Measurements from ENCODE around the gene LARGE2. TPM values are rescaled to one million over a fixed set of nuclear protein-coding genes. Genes with fewer than 3 reads are reported as not detected.
A peak's percentile ranks its signal among the peaks of the same experiment; 100 is the strongest.

Gene LARGE2
- total RNA-seq, 8 experiments from 2014 or later: 0.16 to 1.5 (median 0.46) TPM; not detected in 1

DNA sequence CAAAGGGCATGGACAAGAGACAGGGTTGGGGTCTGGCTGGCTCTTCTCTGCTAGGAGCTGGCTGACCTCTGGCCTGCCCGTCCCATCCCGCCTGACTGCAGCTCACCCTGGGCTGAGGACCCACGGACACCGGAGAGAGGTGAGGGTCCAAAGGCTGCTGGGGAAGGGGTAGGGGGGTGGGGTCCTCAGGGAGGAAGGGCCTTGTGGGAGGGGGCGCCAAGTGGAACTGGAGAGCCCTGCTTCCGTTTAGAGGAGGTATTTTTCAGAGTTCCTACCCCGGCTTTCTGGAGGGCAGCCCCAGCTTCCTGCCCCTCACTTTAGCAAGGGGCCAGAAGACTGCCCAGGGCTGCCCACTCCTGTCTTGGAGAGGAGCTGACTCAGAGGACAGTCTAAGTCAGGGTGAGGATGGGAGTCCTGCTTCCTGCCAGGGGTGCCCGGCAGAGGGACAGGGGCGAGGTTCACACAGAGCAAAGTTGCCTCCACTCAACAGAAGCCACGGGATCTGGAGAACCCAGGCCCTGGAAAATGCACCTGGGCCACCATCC, 7.1 kb downstream of the LARGE2 start:
- in situ Hi-C loops (cut with MboI; ENCODE audit: low pct_unique_long_range_greater_than_20kb in 2 of 9, low sequenced_read_pairs in 9 of 9, unreplicated experiment in 9 of 9): no loop called here
- Histone ChIP-seq H3K4me3 (no peak overlapping the region), H3K4me1 (replicated peaks in 1 of 2) (peaks cover 0 to 5% of the 10 kb centered on the region in 2 donors), H3K27ac (no peak overlapping the region)
- ATAC-seq (replicated peaks in 6 of 8): peak in 2 of 8 experiments; percentile 19 to 41
- 20 to 83% (median 60%) methylated on average over 1 of the region's 10 CpGs; no CpG with 5 or more reads in 7 of the 10 experiments for WGBS, 10 experiments

DNA sequence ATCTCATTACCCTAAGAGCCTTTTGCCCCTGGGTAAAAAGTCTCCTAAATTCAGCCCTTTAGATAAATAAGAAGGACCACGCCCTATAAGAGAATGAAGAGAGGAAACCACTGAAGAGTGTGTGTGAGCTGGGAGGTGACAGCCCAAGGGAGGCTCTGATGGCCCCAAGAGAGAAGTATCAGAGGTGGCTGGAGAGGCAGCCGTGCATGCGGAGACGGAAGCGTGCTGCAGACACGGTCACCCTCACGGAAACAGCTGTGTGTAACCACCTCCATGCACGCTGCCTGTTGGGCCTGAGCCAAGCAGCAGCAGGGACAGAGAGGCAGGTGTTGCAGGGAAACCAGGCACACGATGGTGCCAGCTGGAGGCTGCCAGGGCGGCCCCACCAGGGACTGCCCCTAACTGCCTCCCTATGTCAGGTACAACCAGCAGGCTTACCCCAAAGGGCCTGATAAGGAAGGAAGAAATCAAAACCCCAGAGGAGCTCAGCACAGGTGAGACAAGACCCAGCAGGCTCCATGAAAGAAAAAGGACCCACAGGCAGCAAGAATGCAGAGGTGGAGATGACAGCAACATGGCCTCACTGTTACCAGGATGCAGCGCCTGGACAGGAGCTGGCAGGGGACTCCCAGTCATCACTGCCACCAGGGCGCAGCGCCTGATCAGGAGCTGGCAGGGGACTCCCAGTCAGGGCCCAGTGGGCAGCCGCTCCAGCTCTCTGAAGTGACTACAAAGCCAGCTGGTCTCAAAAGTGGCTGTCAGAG, 7.8 kb downstream of the LARGE2 start:
- 75 to 100% (median 90%) methylated on average over 1 to 5 of the region's 14 CpGs; no CpG with 5 or more reads in 4 of the 10 experiments for WGBS, 10 experiments
- Histone ChIP-seq H3K27ac (no peak overlapping the region), H3K4me3 (no peak overlapping the region), H3K4me1 (replicated peaks in 1 of 2) (peaks cover 0 to 5% of the 10 kb centered on the region in 2 donors)
- ATAC-seq (replicated peaks in 6 of 8): peak in 3 of 8 experiments; percentile 45 to 59 (median 49)
- in situ Hi-C loops (cut with MboI; ENCODE audit: low pct_unique_long_range_greater_than_20kb in 2 of 9, low sequenced_read_pairs in 9 of 9, unreplicated experiment in 9 of 9): no loop called here

DNA sequence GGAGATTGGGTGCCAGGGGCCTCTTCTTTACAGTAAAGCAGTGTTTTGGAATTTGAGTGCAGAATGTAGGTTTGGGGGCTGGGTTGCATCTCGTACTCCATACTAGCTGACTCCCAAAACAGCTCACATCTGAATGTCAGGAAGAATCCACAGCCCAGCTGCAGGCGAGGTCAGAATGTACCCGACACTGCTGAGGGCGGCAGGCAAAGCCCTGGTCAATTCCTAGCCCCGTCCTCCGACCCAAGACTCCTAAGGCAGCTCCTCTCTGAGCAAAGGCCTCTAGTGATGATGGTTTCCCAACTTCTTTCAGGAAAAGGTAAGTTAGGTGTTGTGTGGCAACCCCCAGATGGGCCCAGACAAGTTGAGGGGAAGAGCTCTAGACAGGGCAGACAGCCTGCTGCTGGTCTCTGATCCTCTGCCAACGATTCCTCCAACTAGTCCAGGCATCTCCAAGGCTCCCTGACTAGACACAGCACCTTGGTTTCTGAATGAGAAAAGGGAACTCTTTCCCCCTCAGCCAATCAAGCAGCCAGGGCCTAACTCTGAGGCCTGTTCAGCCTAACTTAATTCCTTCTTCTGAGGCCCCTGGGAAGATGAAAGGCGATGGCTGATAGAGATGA, 8.6 kb downstream of the LARGE2 start:
- peak in 1 of 8 experiments; percentile 38 for ATAC-seq (replicated peaks in 6 of 8)
- in situ Hi-C loops (cut with MboI; ENCODE audit: low pct_unique_long_range_greater_than_20kb in 2 of 9, low sequenced_read_pairs in 9 of 9, unreplicated experiment in 9 of 9): no loop called here
- peaks cover 0 to under 1% of the 10 kb centered on the region in 2 donors for H3K4me1 ChIP-seq (replicated peaks in 1 of 2)
- no peak overlapping the region for H3K27ac ChIP-seq
- no peak overlapping the region for H3K4me3 ChIP-seq
- WGBS, 10 experiments: 60 to 100% (median 82%) methylated on average over 1 to 5 of the region's 8 CpGs; no CpG with 5 or more reads in 3 of the 10 experiments

DNA sequence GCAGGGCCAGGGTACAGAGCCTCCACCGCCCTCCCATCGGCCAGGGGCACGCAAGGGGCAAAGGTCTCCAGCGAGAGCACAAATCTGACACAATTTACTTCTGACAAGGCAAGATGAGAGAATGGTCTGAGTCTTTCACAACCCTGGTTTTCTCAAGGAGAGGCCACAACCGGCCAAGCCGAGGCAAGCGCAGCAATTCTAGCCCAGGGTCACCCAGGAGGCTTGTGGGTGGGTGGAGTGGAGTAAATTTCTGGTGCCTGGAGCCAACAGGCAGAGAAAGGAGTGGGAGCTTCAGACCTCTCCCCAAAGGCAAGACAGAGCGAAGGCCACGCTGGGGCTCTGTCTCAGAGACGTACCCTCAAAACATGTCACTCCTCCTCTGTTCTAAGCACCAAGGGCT, 9.3 kb downstream of the LARGE2 start:
- ATAC-seq (replicated peaks in 6 of 8): no peak
- H3K4me1 ChIP-seq (replicated peaks in 1 of 2): no peaks in the 10 kb centered on the region
- in situ Hi-C loops (cut with MboI; ENCODE audit: low pct_unique_long_range_greater_than_20kb in 2 of 9, low sequenced_read_pairs in 9 of 9, unreplicated experiment in 9 of 9): no loop called here
- no peak overlapping the region for H3K4me3 ChIP-seq
- WGBS, 10 experiments: 78 to 100% (median 87%) methylated on average over 2 to 4 of the region's 10 CpGs; no CpG with 5 or more reads in 5 of the 10 experiments
- H3K27ac ChIP-seq: no peak overlapping the region

DNA sequence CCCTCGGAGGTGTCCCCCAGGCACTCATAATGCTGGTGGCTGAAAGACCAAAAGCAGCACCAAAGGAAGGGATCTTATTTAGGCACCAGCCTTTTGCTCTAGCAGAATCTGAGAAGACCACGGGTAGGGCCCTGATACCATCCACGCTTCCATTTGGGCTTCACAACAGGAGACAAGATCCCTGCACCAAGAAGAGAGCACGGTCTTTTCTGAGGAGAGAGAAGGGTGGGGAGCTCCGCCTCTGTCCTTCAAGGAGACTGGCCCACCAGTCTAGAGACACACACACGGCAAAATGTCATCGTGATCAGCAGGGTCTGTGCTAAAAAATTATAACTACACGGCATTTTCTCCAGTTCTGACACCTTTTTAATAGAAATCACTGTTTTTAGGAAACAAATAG, 9.8 kb downstream of the LARGE2 start:
- no peak for ATAC-seq (replicated peaks in 6 of 8)
- 83 to 100% (median 93%) methylated on average over 1 to 8 of the region's 8 CpGs; no CpG with 5 or more reads in 1 of the 10 experiments for WGBS, 10 experiments
- in situ Hi-C loops (cut with MboI; ENCODE audit: low pct_unique_long_range_greater_than_20kb in 2 of 9, low sequenced_read_pairs in 9 of 9, unreplicated experiment in 9 of 9): no loop called here
- no peaks in the 10 kb centered on the region for H3K4me1 ChIP-seq (replicated peaks in 1 of 2)
- H3K4me3 ChIP-seq: no peak overlapping the region
- no peak overlapping the region for H3K27ac ChIP-seq

DNA sequence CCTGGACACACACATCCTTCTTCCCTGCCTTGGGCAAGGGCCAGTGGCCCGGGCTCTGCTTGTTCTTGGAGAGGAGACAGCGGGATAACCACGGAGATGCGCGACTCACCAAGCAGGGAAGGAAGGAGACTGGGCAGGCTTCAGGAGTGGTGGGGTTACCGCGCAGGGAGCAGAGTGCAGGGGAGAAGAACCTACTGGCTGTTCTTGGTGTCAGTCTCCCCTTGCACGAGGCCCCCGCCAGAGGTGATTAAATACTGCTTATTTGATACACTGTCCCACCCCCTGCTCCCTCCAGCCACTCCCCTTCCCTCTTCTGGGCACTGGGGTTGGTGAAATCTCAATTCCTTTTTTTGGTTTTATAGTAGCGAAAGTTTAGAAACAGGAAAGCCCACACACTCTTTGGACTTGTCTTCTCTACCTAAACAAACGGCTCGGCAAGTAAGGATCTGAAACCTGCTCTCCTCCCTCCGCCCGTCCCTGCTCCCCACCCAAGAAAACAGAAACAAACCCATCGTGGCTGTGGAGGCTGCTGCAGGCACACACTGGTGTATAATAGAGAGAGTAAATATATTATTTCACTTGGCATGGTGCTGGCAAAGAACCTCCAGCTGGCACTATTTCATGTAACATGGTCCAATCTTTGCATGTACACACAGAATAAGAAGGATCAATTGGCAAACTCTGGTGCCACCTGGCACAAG, 10.8 kb downstream of the LARGE2 start:
- no peak overlapping the region for H3K27ac ChIP-seq
- no peaks in the 10 kb centered on the region for H3K4me1 ChIP-seq (replicated peaks in 1 of 2)
- no peak overlapping the region for H3K4me3 ChIP-seq
- no peak for ATAC-seq (replicated peaks in 6 of 8)
- in situ Hi-C loops (cut with MboI; ENCODE audit: low pct_unique_long_range_greater_than_20kb in 2 of 9, low sequenced_read_pairs in 9 of 9, unreplicated experiment in 9 of 9): no loop called here
- 40 to 100% (median 90%) methylated on average over 1 to 15 of the region's 15 CpGs; no CpG with 5 or more reads in 2 of the 10 experiments for WGBS, 10 experiments

DNA sequence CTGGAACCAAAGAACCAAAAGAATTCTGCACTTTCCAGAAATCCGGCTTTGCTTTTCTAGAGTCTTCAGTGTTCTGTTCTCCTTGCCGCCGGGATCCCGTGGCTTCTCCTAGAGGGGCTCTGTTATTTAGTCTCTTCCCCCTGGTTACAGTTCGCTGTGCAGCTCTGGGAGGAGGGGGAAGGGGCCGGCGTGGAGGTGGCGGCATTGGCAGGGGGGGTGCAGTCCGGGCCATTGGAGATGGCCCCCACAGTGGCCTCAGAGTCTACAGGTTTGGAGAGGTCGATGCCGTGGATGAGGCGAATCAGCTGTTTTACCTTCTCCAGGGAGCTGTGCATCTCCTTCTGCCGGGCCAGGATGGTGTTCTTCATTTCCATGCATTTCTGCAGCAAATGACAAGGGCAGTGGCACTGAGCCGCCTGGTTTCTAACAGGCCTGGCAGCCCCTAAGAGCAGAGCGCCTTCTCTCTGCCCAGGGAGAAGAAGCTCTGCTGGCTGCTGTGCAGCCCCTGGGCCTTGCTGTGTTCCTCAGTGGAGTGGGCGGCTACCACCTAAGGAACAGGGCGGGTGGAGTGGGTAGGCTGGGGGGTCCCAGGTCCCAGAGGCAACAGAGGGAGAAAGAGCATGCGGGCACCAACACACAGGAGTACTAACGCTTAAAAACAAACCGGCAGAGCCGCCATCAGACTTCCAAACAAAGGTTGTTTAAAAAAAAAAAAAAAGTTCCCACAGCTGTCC, 11.6 kb downstream of the LARGE2 start:
- H3K4me3 ChIP-seq: no peak overlapping the region
- in situ Hi-C loops (cut with MboI; ENCODE audit: low pct_unique_long_range_greater_than_20kb in 2 of 9, low sequenced_read_pairs in 9 of 9, unreplicated experiment in 9 of 9): no loop called here
- 80 to 100% (median 100%) methylated on average over 1 to 4 of the region's 21 CpGs; no CpG with 5 or more reads in 3 of the 10 experiments for WGBS, 10 experiments
- ATAC-seq (replicated peaks in 6 of 8): peak in 2 of 8 experiments; percentile 6 to 23
- H3K4me1 ChIP-seq (replicated peaks in 1 of 2): no peaks in the 10 kb centered on the region
- no peak overlapping the region for H3K27ac ChIP-seq

DNA sequence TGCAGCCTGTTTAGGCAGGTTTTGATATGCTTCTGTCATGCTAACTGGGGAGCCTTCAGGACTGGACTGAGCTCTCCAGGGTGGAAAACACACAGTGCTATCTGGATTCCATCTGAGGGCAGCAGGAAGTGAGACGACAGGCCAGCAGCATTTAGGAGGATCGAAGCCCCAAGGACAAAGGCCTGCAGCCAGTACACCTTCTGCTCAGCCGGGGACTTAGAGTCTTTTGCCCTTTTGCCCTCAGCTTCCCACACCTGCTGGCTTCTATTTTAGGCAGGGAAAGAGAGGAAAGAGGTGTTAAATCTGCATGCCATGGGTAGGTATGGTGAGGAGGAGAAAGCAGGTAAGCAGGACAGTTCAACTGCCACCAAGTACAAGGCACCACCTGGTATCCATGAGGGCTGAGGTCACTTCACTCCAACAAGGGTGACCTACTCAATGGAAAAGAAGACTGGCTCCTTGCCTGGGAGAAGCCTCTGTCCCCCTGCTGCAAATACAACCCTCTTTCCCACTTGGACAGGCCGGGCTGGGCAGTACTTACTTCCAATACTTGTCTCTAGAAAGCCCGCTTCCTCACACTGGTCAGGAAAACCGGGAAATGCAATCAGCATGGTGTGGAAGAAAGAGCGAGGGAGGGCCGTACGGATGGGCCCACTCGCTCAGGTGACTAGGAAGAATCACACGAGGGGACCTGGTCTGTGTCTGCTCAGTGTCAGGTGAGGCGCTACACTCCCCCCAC, 12.3 kb downstream of the LARGE2 start:
- H3K4me1 ChIP-seq (replicated peaks in 1 of 2): no peaks in the 10 kb centered on the region
- WGBS, 10 experiments: 82 to 98% (median 84%) methylated on average over 2 to 9 of the region's 12 CpGs; no CpG with 5 or more reads in 5 of the 10 experiments
- H3K4me3 ChIP-seq: no peak overlapping the region
- ATAC-seq (replicated peaks in 6 of 8): peak in 3 of 8 experiments; percentile 27 to 49 (median 41)
- in situ Hi-C loops (cut with MboI; ENCODE audit: low pct_unique_long_range_greater_than_20kb in 2 of 9, low sequenced_read_pairs in 9 of 9, unreplicated experiment in 9 of 9): no loop called here
- H3K27ac ChIP-seq: no peak overlapping the region

DNA sequence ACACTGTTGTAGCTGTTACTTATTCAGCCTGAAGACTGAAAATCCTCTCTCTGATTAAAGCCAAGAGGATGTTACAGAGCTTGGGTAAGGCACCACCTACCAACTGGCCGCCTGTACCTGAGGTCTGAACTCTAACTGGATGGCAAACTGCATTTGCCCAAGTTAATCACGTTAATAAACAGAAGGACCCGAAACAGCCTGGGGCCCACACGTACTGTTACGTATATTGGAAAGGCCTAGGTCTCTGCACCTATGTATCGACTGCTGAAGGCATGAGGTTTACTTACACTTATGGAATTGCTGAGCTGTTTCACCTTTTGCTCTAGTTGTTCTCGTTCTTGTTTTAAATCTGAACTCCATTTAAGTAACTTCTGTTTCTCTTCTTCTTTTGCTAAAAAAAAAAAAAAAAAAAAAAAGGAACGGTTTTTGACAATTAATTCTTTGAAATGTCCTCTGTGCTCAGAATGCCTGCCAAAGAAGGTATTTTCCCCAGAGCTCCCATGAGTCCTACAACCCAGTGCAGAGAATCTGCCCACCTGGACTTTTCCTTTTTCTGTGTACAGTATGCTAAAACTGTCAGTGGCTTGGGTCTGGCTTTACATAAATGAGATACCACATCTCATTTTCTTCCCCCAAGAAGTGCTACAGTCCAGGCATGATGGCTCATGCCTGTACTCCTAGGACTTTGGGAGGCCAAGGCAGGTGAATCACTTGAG, 13.1 kb downstream of the LARGE2 start:
- Histone ChIP-seq H3K27ac (no peak overlapping the region), H3K4me1 (replicated peaks in 1 of 2) (no peaks in the 10 kb centered on the region), H3K4me3 (no peak overlapping the region)
- 79 to 100% (median 94%) methylated on average over 1 to 8 of the region's 8 CpGs; no CpG with 5 or more reads in 1 of the 10 experiments for WGBS, 10 experiments
- ATAC-seq (replicated peaks in 6 of 8): no peak
- in situ Hi-C loops (cut with MboI; ENCODE audit: low pct_unique_long_range_greater_than_20kb in 2 of 9, low sequenced_read_pairs in 9 of 9, unreplicated experiment in 9 of 9): no loop called here

DNA sequence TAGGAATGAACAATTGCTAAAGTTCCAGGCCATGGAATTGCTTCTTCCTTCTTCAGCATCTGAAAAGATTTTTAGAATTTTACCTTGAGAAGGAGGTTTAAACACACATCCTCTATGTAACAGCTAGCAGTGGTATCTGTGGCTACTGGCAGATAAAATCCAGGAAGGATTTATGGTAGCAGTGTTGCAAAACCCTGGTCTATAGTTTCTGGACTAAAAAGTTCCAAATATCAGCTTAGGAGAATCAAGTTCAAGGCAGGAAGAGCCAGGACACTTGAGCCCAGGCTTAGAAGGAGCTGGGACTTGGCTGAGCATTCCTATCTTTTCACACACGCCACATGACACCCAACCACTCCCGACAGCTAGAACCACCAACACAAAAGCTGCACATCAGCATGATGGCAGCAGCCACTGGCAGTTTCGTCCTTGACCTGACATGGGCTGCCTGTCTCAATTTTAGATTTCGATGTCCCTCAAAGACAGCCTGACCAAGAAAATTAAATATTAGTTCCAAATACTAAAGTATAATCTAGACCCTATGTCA, 14.1 kb downstream of the LARGE2 start:
- H3K27ac ChIP-seq: no peak overlapping the region
- no peak for ATAC-seq (replicated peaks in 6 of 8)
- 79 to 100% (median 90%) methylated on average over 1 to 4 of the region's 4 CpGs; no CpG with 5 or more reads in 2 of the 10 experiments for WGBS, 10 experiments
- H3K4me3 ChIP-seq: no peak overlapping the region
- in situ Hi-C loops (cut with MboI; ENCODE audit: low pct_unique_long_range_greater_than_20kb in 2 of 9, low sequenced_read_pairs in 9 of 9, unreplicated experiment in 9 of 9): no loop called here
- H3K4me1 ChIP-seq (replicated peaks in 1 of 2): no peaks in the 10 kb centered on the region

DNA sequence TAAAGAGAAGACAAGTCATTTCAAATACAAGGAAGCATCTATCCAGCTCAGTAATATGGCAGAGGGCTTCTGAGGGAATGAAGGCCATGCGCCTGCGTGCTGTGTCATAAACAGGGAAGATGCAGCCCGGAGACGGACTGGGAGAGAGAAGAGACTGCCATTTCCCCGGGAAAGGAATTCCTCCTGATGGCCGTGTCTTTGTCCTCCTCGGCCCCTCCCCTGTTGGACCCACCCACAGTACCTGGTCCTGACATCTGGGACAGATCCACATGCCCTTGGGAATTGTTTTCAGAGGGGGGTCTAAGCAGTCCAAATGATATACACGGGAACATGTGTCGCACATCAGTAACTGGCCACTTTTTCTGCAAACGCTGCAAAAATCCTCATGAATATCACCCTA, 15.5 kb downstream of the LARGE2 start:
- in situ Hi-C loops (cut with MboI; ENCODE audit: low pct_unique_long_range_greater_than_20kb in 2 of 9, low sequenced_read_pairs in 9 of 9, unreplicated experiment in 9 of 9): no loop called here
- WGBS, 10 experiments: 78 to 100% (median 93%) methylated on average over 1 to 10 of the region's 10 CpGs
- Histone ChIP-seq H3K27ac (no peak overlapping the region), H3K4me1 (replicated peaks in 1 of 2) (no peaks in the 10 kb centered on the region), H3K4me3 (no peak overlapping the region)
- no peak for ATAC-seq (replicated peaks in 6 of 8)

Data from motor neuron (in vitro differentiated cells).